B cell (primary cell): ENCODE data around the gene UBD. TPM values are rescaled to one million over a fixed set of nuclear protein-coding genes. Genes with fewer than 3 reads are reported as not detected.

Experiments
- ATAC-seq: fragments of 200-7000 bp; cut with Tn5 transposase; one replicate; pipeline ENCODE4 v1.10.0; 2021; ENCODE audit warnings: low read depth, mild to moderate bottlenecking, moderate number of reproducible peaks, moderate library complexity
- CTCF ChIA-PET: fragments of 350-600 bp; sonication (Branson Sonifier 250); formaldehyde crosslinking; loops from one replicate; lab custom pipeline; 2021; ENCODE audit warnings: antibody characterized with exemption, inconsistent platforms; lab: Charles Lee
- POLR2A ChIA-PET: fragments of 350-600 bp; sonication (Branson Sonifier 250); formaldehyde crosslinking; loops from one replicate; lab custom pipeline; 2021; ENCODE audit warnings: antibody characterized with exemption; lab: Charles Lee
- DNase-seq: peaks from one replicate; pipeline ENCODE4 v3.0.0; 2013
- H2AFZ ChIP-seq: 2 replicates; pipeline ENCODE4 v1.6.1; 2012; ENCODE audit warnings: mild to moderate bottlenecking, low read depth, low read length; ENCODE audit not compliant: insufficient read depth, poor library complexity, severe bottlenecking
- H3K27ac ChIP-seq, 2 donors: 1 replicate in 1 of 2; 2 replicates in 1 of 2; pipeline ENCODE4 v1.5.1; 2012 to 2013; ENCODE audit warnings: low read length in 2 of 2, mild to moderate bottlenecking in 2 of 2, moderate library complexity in 1 of 2
- H3K27me3 ChIP-seq, 4 experiments: fragments of 200-600 bp in 1 of 4; sonication (generic) in 1 of 4; replicated peaks in 1 of 4; 1 replicate in 2 of 4; 2 replicates in 2 of 4; pipeline versions ENCODE4 v1.6.1 to v1.7.0; 2013 to 2016; ENCODE audit warnings: low read length in 3 of 4, mild to moderate bottlenecking in 2 of 4, mixed read lengths in 1 of 4, moderate library complexity in 1 of 4; ENCODE audit not compliant: insufficient read depth in 4 of 4, control insufficient read depth in 3 of 4; ENCODE audit errors: control extremely low read depth in 1 of 4
- H3K36me3 ChIP-seq, 2 experiments: replicated peaks in 1 of 2; 1 replicate in 1 of 2; 2 replicates in 1 of 2; pipeline versions ENCODE4 v1.6.1 to v1.7.1; 2013; ENCODE audit warnings: low read length in 1 of 2; ENCODE audit not compliant: insufficient read depth in 2 of 2, control insufficient read depth in 1 of 2; ENCODE audit errors: control extremely low read depth in 1 of 2, extremely low read depth in 1 of 2
- H3K4me1 ChIP-seq, 2 donors: fragments of 200-600 bp in 1 of 2; sonication (generic) in 1 of 2; 1 replicate in 1 of 2; 2 replicates in 1 of 2; pipeline versions ENCODE4 v1.5.1 to v1.6.1; 2013 to 2017; ENCODE audit warnings: low read length in 2 of 2; ENCODE audit not compliant: control insufficient read depth in 2 of 2, insufficient read depth in 2 of 2
- H3K4me2 ChIP-seq: replicated peaks from 2 replicates; pipeline ENCODE3; 2012; ENCODE audit warnings: mild to moderate bottlenecking, low read depth, low read length; ENCODE audit not compliant: poor library complexity, severe bottlenecking
- H3K4me3 ChIP-seq, 5 experiments: fragments of 200-600 bp in 1 of 5; sonication (generic) in 1 of 5; 1 replicate in 3 of 5; 2 replicates in 2 of 5; pipeline versions ENCODE4 v1.5.1 to v1.7.0; 2011 to 2016; ENCODE audit warnings: low read length in 4 of 5, mild to moderate bottlenecking in 4 of 5, low read depth in 2 of 5, control low read depth in 1 of 5, moderate library complexity in 1 of 5; ENCODE audit not compliant: insufficient read depth in 1 of 5; ENCODE audit errors: control extremely low read depth in 1 of 5, extremely low read depth in 1 of 5
- H3K79me2 ChIP-seq: fragments of 200-600 bp; sonication (generic); one replicate; pipeline ENCODE4 v1.6.0; 2016; ENCODE audit warnings: low read length; ENCODE audit not compliant: control insufficient read depth, insufficient read depth
- H3K9ac ChIP-seq: fragments of 200-600 bp; sonication (generic); 2 replicates; pipeline ENCODE4 v1.6.1; 2017; ENCODE audit warnings: mild to moderate bottlenecking, low read length, moderate library complexity
- H3K9me3 ChIP-seq, 3 donors: one replicate each; pipeline versions ENCODE4 v1.6.1 to v1.7.1; 2013; ENCODE audit warnings: low read length in 2 of 3; ENCODE audit not compliant: control insufficient read depth in 2 of 3, insufficient read depth in 1 of 3; ENCODE audit errors: control extremely low read depth in 1 of 3
- H4K20me1 ChIP-seq: 2 replicates; pipeline ENCODE4 v1.6.0; 2012; ENCODE audit warnings: mild to moderate bottlenecking, low read length; ENCODE audit not compliant: insufficient read depth, control insufficient read depth, poor library complexity, severe bottlenecking
- H3K27ac Mint-ChIP-seq: one replicate; pipeline ENCODE4 v1.8.0; 2021; ENCODE audit warnings: mixed read lengths
- H3K27me3 Mint-ChIP-seq: one replicate; pipeline ENCODE4 v1.8.0; 2021; ENCODE audit warnings: mixed read lengths
- H3K4me1 Mint-ChIP-seq: one replicate; pipeline ENCODE4 v1.8.0; 2021; ENCODE audit warnings: mixed read lengths
- H3K4me3 Mint-ChIP-seq: one replicate; pipeline ENCODE4 v1.8.0; 2021; ENCODE audit warnings: mixed read lengths
- H3K9me3 Mint-ChIP-seq: one replicate; pipeline ENCODE4 v1.8.0; 2022; ENCODE audit warnings: mixed read lengths; ENCODE audit not compliant: insufficient read depth
- CTCF ChIP-seq: fragments of 200-600 bp; IDR thresholded peaks from one replicate; pipeline ENCODE4 v1.8.0; 2022; ENCODE audit warnings: antibody characterized with exemption, mild to moderate bottlenecking
- EZH2 ChIP-seq: IDR thresholded peaks from 2 replicates; pipeline ENCODE4 v1.6.1; 2012; ENCODE audit warnings: borderline replicate concordance, low read depth, mild to moderate bottlenecking, moderate library complexity, low read length; ENCODE audit not compliant: insufficient read depth, poor library complexity, severe bottlenecking
- WGBS: methylation state at CpG from one replicate; pipeline ENCODE4 v1.1.5; 2013; ENCODE audit warnings: missing lambda C conversion rate; ENCODE audit not compliant: insufficient coverage; 5-methylcytosine and 5-hydroxymethylcytosine counted together
- intact Hi-C: fragments of 100-400 bp; cut with micrococcal nuclease; formaldehyde crosslinking; loops from one replicate; pipeline ENCODE4 v1.10.0; 2022
- polyA plus RNA-seq: library from polyadenylated mRNA; depleted of rRNA; stranded (reverse); fragments of >200 nt; gene quantifications from 2 replicates; pipeline ENCODE4 v1.2.3, GENCODE V29; 2012
- total RNA-seq, 2 donors: library from RNA; stranded (reverse); fragments of 120-200 nt in 1 of 2; gene quantifications; 1 replicate in 1 of 2; 2 replicates in 1 of 2; pipeline versions ENCODE4 v1.2.3 to v1.2.4, GENCODE V29; 2013 to 2022

The UBD gene
- total and polyA plus RNA-seq, 2 donors (not counting 1 experiment from before 2014, with no cell fraction given) = not detected

GRCh38 chr6:29563435-29563965 lies 4.0 kb upstream of the UBD start:
- peak overlapping the region; percentile 46 for H3K4me2 ChIP-seq
- ChIA-PET POLR2A (no interaction called here), CTCF (no interaction called here)
- intact Hi-C loops = no loop called here
- H3K27me3 ChIP-seq = peaks cover 0 to 3% (median 0%) of the 10 kb centered on the region in 4 experiments
- H3K27ac Mint-ChIP-seq = peak overlapping the region; percentile 18
- H3K4me3 Mint-ChIP-seq = peak overlapping the region; percentile 3
- H3K4me1 Mint-ChIP-seq = peaks cover 15% of the 10 kb centered on the region
- ATAC-seq = no peak
- H3K9me3 ChIP-seq = no peaks in the 10 kb centered on the region
- peaks cover 9 to 10% of the 10 kb centered on the region in 2 donors for H3K4me1 ChIP-seq
- 12% methylated on average over 2 of the region's 3 CpGs for WGBS
- TF ChIP-seq CTCF = no peak
- TF ChIP-seq EZH2 = no peak
- H2AFZ ChIP-seq = peak overlapping the region; percentile 55
- no peaks in the 10 kb centered on the region for H3K36me3 ChIP-seq
- H3K9ac ChIP-seq = no peak overlapping the region
- DNase-seq = peak; percentile 19
- peaks cover 30% of the 10 kb centered on the region for H3K27me3 Mint-ChIP-seq
- no peaks in the 10 kb centered on the region for H3K9me3 Mint-ChIP-seq
- H3K79me2 ChIP-seq = no peaks in the 10 kb centered on the region
- H4K20me1 ChIP-seq = no peaks in the 10 kb centered on the region
- H3K4me3 ChIP-seq = no peak overlapping the region
- H3K27ac ChIP-seq = no peak overlapping the region

- H3K27ac Mint-ChIP-seq = no peak overlapping the region
- WGBS = no CpG with 5 or more reads among the region's 1 CpG
Measured at GRCh38 chr6:29561606-29562181, 2.2 kb upstream of the UBD start.

More at GRCh38 chr6:29561606-29562181, 2.2 kb upstream of the UBD start:
- peaks cover 15% of the 10 kb centered on the region for H3K4me1 Mint-ChIP-seq
- ChIA-PET CTCF (no interaction called here), POLR2A (no interaction called here)
- H3K4me1 ChIP-seq = peaks cover 9 to 10% of the 10 kb centered on the region in 2 donors
- no peak overlapping the region for H3K4me3 Mint-ChIP-seq
- no peak overlapping the region for H2AFZ ChIP-seq
- no peaks in the 10 kb centered on the region for H3K79me2 ChIP-seq
- no peak overlapping the region for H3K9ac ChIP-seq
- H3K36me3 ChIP-seq = no peaks in the 10 kb centered on the region
- no peak for ATAC-seq
- H3K9me3 ChIP-seq = no peaks in the 10 kb centered on the region
- no peak overlapping the region for H3K4me3 ChIP-seq
- H3K27me3 Mint-ChIP-seq = peaks cover 30% of the 10 kb centered on the region
- no peak overlapping the region for H3K4me2 ChIP-seq
- TF ChIP-seq CTCF = no peak
- TF ChIP-seq EZH2 = no peak
- no peak for DNase-seq
- H3K27ac ChIP-seq = no peak overlapping the region
- peaks cover 0 to 3% (median 0%) of the 10 kb centered on the region in 4 experiments for H3K27me3 ChIP-seq
- H3K9me3 Mint-ChIP-seq = no peaks in the 10 kb centered on the region
- intact Hi-C loops = no loop called here
- no peaks in the 10 kb centered on the region for H4K20me1 ChIP-seq
